Stomach (tissue), 4 donors: ENCODE data around the gene LMAN1L.

Experiments used
- CTCF ChIP-seq, 7 experiments: fragments of 450-650 bp in 4 of 7; fragments of 200-600 bp in 3 of 7; sonication (generic) in 3 of 7; IDR thresholded peaks; one replicate each; pipeline ENCODE4 v1.5.1; 2016 to 2019; ENCODE audit warnings: antibody characterized with exemption in 7 of 7, control low read depth in 2 of 7, mild to moderate bottlenecking in 1 of 7
- EP300 ChIP-seq: sonication (generic); formaldehyde crosslinking; IDR thresholded peaks from one replicate; pipeline ENCODE4 v1.6.1; 2017; ENCODE audit warnings: antibody characterized with exemption
- POLR2A ChIP-seq, 4 donors: fragments of 450-650 bp; IDR thresholded peaks; one replicate each; pipeline ENCODE4 v1.6.1; 2016; ENCODE audit warnings: antibody characterized with exemption in 4 of 4, control low read depth in 2 of 4, mild to moderate bottlenecking in 1 of 4, moderate library complexity in 1 of 4
- POLR2AphosphoS5 ChIP-seq, 3 donors: sonication (generic); formaldehyde crosslinking; IDR thresholded peaks; one replicate each; pipeline ENCODE4 v1.6.1; 2016; ENCODE audit warnings: antibody characterized with exemption in 3 of 3

DNA sequence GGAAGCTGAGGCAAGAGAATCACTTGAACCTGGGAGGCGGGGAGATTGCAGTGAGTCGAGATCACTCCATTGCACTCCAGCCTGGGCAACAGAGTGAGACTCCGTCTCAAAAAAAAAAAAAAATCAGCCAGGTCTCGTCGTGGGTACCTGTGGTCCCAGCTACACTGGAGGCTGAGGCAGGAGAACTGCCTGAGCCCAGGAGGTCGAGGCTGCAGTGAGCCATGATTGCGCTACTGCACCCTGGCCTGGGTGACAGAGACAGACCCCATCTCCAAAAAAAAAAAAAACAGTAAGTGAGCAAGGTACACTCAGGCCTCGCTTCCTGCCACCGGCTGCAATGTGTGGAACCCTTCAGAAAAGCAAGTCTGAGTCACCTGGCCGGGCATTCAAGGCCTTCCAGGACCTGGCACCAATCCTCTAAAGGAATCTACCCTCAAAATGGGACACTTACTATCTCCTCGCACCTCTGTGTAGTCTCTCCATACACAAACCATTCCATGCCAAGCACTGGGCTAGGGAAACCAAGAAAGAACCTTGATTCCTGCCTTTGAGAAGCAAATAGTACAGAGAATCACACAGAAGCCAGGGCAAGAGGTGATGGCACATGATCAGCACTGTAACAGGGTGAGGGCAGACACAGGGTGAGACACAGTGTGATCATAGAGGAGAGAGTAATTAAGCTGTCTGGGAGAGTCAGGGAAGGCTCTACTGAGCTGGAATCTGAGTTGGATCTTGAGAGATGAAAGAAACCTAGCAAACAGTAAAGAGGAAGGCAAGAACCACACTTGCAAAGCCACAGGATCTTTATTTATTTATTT, 50.8 kb downstream of the LMAN1L start:
- TF ChIP-seq POLR2A (IDR thresholded peaks at IDR 0.05), result no peak
- TF ChIP-seq CTCF (IDR thresholded peaks at IDR 0.05), result no peak
- TF ChIP-seq POLR2AphosphoS5 (IDR thresholded peaks at IDR 0.05), result no peak
- no peak for TF ChIP-seq EP300
